HT-29 (cell line): ENCODE data around the gene CIAO2B. TPM values are rescaled to one million over a fixed set of nuclear protein-coding genes. Genes with fewer than 3 reads are reported as not detected.
"Not testable (repeated sequence)": the region's sequence is repeated elsewhere in the genome, so short reads cannot be mapped to it uniquely, and the experiment has no call there.

ENCODE experiments used
- DNase-seq: peaks from one replicate; pipeline ENCODE4 v3.0.0-alpha.2; 2015; ENCODE audit warnings: low spot score
- total RNA-seq: library from RNA; depleted of rRNA; stranded (reverse); fragments of >200 nt; shearing (Covaris generic); gene quantifications from 2 replicates; pipeline ENCODE4 v1.2.3, GENCODE V29; 2014

CIAO2B gene
- total RNA-seq, 1 experiment from 2014 or later, result 281 TPM

- no peak for DNase-seq
Observed at GRCh38 chr16:66904846-66905632, 29.2 kb downstream of the CIAO2B start.

- DNase-seq, result no peak
Observed at GRCh38 chr16:66904428-66904845, 29.8 kb downstream of the CIAO2B start.

- DNase-seq, result no peak
Observed at GRCh38 chr16:66903544-66904427, 30.4 kb downstream of the CIAO2B start.

- DNase-seq, result no peak
Observed at GRCh38 chr16:66902648-66903543, 31.3 kb downstream of the CIAO2B start.

GRCh38 chr16:66901626-66902025 is 32.6 kb downstream of the CIAO2B start:
- no peak for DNase-seq

GRCh38 chr16:66900721-66901441 is 33.3 kb downstream of the CIAO2B start:
- no peak for DNase-seq

GRCh38 chr16:66899945-66900710 is 34.1 kb downstream of the CIAO2B start:
- DNase-seq, result peak; percentile 52

GRCh38 chr16:66899310-66899944 is 34.8 kb downstream of the CIAO2B start:
- no peak for DNase-seq

GRCh38 chr16:66898933-66899309 is 35.3 kb downstream of the CIAO2B start:
- DNase-seq, result no peak

GRCh38 chr16:66898207-66898606 is 36.0 kb downstream of the CIAO2B start:
- DNase-seq, result no peak

- not testable (repeated sequence) for DNase-seq
Observed at GRCh38 chr16:66896682-66897081, 37.5 kb downstream of the CIAO2B start.

- DNase-seq, result no peak
Observed at GRCh38 chr16:66895999-66896398, 38.2 kb downstream of the CIAO2B start.

GRCh38 chr16:66895689-66895979 is 38.6 kb downstream of the CIAO2B start:
- no peak for DNase-seq

GRCh38 chr16:66894948-66895688 is 39.1 kb downstream of the CIAO2B start:
- peak; percentile 91 for DNase-seq

- DNase-seq, result no peak
Observed at GRCh38 chr16:66894055-66894454, 40.1 kb downstream of the CIAO2B start.

GRCh38 chr16:66891797-66892196 is 42.4 kb downstream of the CIAO2B start:
- DNase-seq, result no peak

- no peak for DNase-seq
Observed at GRCh38 chr16:66891360-66891759, 42.8 kb downstream of the CIAO2B start.

GRCh38 chr16:66890799-66891198 is 43.4 kb downstream of the CIAO2B start:
- DNase-seq, result no peak

GRCh38 chr16:66889622-66890021 is 44.6 kb downstream of the CIAO2B start:
- DNase-seq, result no peak
